Measurements from ENCODE around the gene ZNF595. TPM values are rescaled to one million over a fixed set of nuclear protein-coding genes. Genes with fewer than 3 reads are reported as not detected.

Gene ZNF595
- total RNA-seq = 29.5 TPM

DNA sequence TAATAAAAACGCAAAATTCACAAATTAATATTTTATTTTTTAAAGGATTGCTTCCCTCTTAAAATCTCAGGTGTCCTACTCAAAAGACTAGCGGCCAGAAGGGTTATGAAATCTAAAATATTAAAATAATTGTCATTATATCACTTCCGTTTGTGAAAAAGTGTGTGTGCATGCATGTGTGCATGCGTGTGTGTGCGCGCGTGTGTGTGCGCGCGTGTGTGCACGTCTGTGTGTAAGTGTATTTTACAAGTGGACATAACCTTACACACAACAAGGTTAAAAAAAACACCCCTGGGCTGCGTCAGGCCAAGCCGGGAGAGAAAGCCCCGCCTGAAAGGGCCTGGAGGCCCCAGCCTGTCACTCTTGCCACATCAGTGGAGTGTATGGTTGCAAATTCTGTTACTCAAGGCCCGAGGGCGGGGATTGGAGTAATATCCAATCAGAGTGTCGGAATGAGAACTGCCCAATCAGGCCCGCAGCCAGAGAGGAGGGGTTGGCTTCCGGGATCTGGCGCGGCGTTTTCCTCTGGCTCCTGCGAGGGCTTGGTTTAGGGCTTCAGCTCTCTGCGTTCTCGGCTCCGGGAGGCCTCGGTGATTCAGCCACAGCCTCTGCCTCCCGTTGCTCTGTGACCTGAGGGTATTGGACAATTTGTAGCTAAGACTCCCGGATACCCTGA, at the start of gene ZNF595:
Gene ZNF595, plus strand, starts transcription at position 518 of the 676 bp plus-strand sequence. CDS start 168 bp downstream, outside the sequence.

DNA sequence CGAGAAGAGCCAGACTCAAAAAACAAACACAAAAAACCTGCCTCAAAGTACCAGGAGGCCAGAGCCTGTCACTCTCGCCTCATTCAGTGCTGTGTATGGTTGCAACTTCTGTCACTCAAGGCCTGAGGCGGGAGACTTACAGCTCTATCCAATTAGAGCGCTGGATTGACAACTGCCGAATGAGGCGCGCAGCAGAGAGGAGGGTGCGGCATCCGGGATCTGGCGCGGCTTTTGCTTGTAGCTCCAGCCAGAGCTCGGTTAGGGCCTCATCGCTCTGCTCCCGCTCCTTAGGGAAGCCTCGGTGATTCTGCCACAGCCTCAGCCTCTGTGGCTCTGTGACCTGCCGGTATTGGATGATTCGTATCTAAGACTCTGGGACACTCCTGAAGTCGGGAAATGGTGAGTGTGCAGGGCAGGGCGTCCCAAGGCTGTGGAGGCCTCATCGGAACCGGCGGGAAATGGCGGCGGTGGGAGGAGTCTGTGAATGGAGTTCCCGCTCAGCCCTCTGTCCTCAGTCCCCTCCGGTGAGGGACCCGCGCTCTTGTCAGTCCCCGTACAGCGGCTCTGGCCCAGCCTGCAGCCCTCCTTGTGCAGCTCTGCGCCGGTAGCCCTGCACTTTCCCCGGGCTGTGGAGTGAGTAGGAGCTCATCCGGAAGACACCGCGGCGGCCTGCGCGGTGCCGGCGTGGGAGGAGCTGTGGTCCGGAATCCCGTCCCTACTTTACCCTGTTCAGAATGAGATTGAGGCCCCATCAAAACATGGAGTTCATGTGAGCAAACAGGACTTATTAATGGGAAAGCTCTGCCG, 71.4 kb downstream of the ZNF595 start, which contains the start of gene ZNF718:
Gene ZNF718, plus strand, starts transcription at position 227 of the 807 bp plus-strand sequence. Its CDS starts 170 bp downstream, at position 397.

Other genes with a start within 250 kb of the ZNF595 start
- gene ZNF718, start 71.2 kb downstream of the ZNF595 start, total RNA-seq = 17.0 TPM

Data from metanephros (tissue), 1 donor.